Panc1 (cell line): Measurements from ENCODE around the gene NFATC2. TPM values are rescaled to one million over a fixed set of nuclear protein-coding genes. Genes with fewer than 3 reads are reported as not detected.

Experiments
- ATAC-seq: fragments of 200-7000 bp; cut with Tn5 transposase; 2 replicates; pipeline ENCODE4 v1.9.1; 2020; ENCODE audit warnings: mild to moderate bottlenecking, moderate library complexity
- BruUV-seq: library from RNA; stranded (reverse); fragments of 400-500 nt; replicated peaks from 2 replicates; lab custom pipeline; 2021; lab: Mats Ljungman, UMichigan
- CTCF ChIA-PET: fragments of 300-600 bp; sonication (Branson Sonifier 250); formaldehyde crosslinking; loops from one replicate; lab custom pipeline; 2022; ENCODE audit warnings: antibody characterized with exemption; lab: Charles Lee
- POLR2A ChIA-PET: fragments of 300-600 bp; sonication (Branson Sonifier 250); formaldehyde crosslinking; loops from one replicate; lab custom pipeline; 2022; ENCODE audit warnings: antibody characterized with exemption; lab: Charles Lee
- DNase-seq: peaks from one replicate; pipeline ENCODE4 v3.0.0-alpha.2; 2010; ENCODE audit warnings: low read depth, low spot score
- H3K27ac ChIP-seq: 2 replicates; pipeline ENCODE4 v1.5.1; 2011; ENCODE audit warnings: mild to moderate bottlenecking, low read length, inconsistent platforms
- H3K27me3 ChIP-seq: fragments of 200-500 bp; sonication (Bioruptor generic); 2 replicates; pipeline ENCODE4 v1.6.0; 2014; ENCODE audit warnings: low read length, inconsistent platforms; ENCODE audit not compliant: control insufficient read depth, insufficient read depth
- H3K36me3 ChIP-seq: fragments of 200-500 bp; sonication (Bioruptor generic); 2 replicates; pipeline ENCODE4 v1.5.1; 2014; ENCODE audit warnings: inconsistent platforms, mild to moderate bottlenecking, low read length, moderate library complexity; ENCODE audit not compliant: control insufficient read depth, insufficient read depth
- H3K4me1 ChIP-seq: 2 replicates; pipeline ENCODE4 v1.5.1; 2011; ENCODE audit warnings: inconsistent platforms, mild to moderate bottlenecking, low read length, moderate library complexity; ENCODE audit not compliant: control insufficient read depth, insufficient read depth
- H3K4me3 ChIP-seq, 2 experiments: 2 replicates each; pipeline ENCODE4 v1.5.1; 2011 to 2012; ENCODE audit warnings: low read depth in 2 of 2, low read length in 2 of 2, mild to moderate bottlenecking in 2 of 2, inconsistent platforms in 1 of 2, moderate library complexity in 1 of 2
- H3K9me3 ChIP-seq: fragments of 200-500 bp; sonication (Bioruptor generic); 2 replicates; pipeline ENCODE4 v1.5.1; 2014; ENCODE audit warnings: low read depth, mild to moderate bottlenecking, inconsistent platforms, low read length, moderate library complexity; ENCODE audit not compliant: control insufficient read depth, insufficient read depth
- CTCF ChIP-seq: fragments of 450-650 bp; IDR thresholded peaks from 2 replicates; pipeline ENCODE4 v1.5.1; 2017; ENCODE audit warnings: mild to moderate bottlenecking
- POLR2AphosphoS5 ChIP-seq: IDR thresholded peaks from 2 replicates; pipeline ENCODE4 v1.6.1; 2012; ENCODE audit warnings: mild to moderate bottlenecking, low read depth, low read length, moderate library complexity
- REST ChIP-seq, 2 experiments: IDR thresholded peaks; 2 replicates each; pipeline ENCODE4 v1.6.1; 2011 to 2012; ENCODE audit warnings: low read depth in 2 of 2, control low read depth in 1 of 2, low read length in 1 of 2, mild to moderate bottlenecking in 1 of 2, moderate library complexity in 1 of 2; ENCODE audit not compliant: insufficient read depth in 1 of 2
- SIN3A ChIP-seq: IDR thresholded peaks from 2 replicates; pipeline ENCODE4 v1.6.1; 2012; ENCODE audit warnings: low read depth, mild to moderate bottlenecking, low read length, moderate library complexity, borderline replicate concordance; ENCODE audit not compliant: insufficient read depth
- TCF7L2 ChIP-seq: IDR thresholded peaks from 2 replicates; pipeline ENCODE4 v1.6.1; 2011; ENCODE audit warnings: mild to moderate bottlenecking, low read depth, low read length, inconsistent platforms
- in situ Hi-C: cut with HindIII; loops from 2 replicates; pipeline ENCODE4 v1.10.0; 2016; ENCODE audit warnings: low sequenced_read_pairs, low pct_unique_long_range_greater_than_20kb
- intact Hi-C: fragments of 100-400 bp; cut with micrococcal nuclease; formaldehyde crosslinking; loops from one replicate; pipeline ENCODE4 v1.10.0; 2022; ENCODE audit not compliant: unreplicated experiment
- total RNA-seq: library from RNA; stranded (reverse); gene quantifications from one replicate; pipeline ENCODE4 v1.2.1, GENCODE V29; 2021; ENCODE audit not compliant: unreplicated experiment

The NFATC2 gene
- total RNA-seq, 1 experiment from 2014 or later: 10.6 TPM

GRCh38 chr20:51516855-51517254, 25.7 kb downstream of the NFATC2 start:
- no peak for DNase-seq
- H3K4me3 ChIP-seq: no peak overlapping the region

GRCh38 chr20:51514836-51515235, 27.7 kb downstream of the NFATC2 start:
- ATAC-seq: no peak
- no peak overlapping the region for H3K27ac ChIP-seq
- H3K4me3 ChIP-seq: no peak overlapping the region
- intact Hi-C loops: no loop called here
- TF ChIP-seq CTCF: no peak
- TF ChIP-seq TCF7L2: no peak
- TF ChIP-seq REST (IDR thresholded peaks at IDR 0.05; ENCODE audit: insufficient read depth in 1 of 2, low read depth in 2 of 2, low read length in 1 of 2): no peak
- no peak for TF ChIP-seq SIN3A
- no peak for TF ChIP-seq POLR2AphosphoS5
- BruUV-seq: no TSS peak
- no peaks in the 10 kb centered on the region for H3K9me3 ChIP-seq
- peaks cover 9% of the 10 kb centered on the region; the same call in 1 of the 2 replicates for H3K4me1 ChIP-seq
- DNase-seq: no peak
- H3K27me3 ChIP-seq: no peaks in the 10 kb centered on the region
- ChIA-PET POLR2A (no interaction called here), CTCF (no interaction called here)
- in situ Hi-C loops: no loop called here
- no peaks in the 10 kb centered on the region for H3K36me3 ChIP-seq

More at GRCh38 chr20:51516855-51517254, 25.7 kb downstream of the NFATC2 start:
- Histone ChIP-seq H3K9me3 (no peaks in the 10 kb centered on the region), H3K27me3 (no peaks in the 10 kb centered on the region), H3K36me3 (no peaks in the 10 kb centered on the region), H3K4me1 (peaks cover 4% of the 10 kb centered on the region; the same call in 1 of the 2 replicates), H3K27ac (no peak overlapping the region)
- no peak for ATAC-seq
- BruUV-seq: no TSS peak
- TF ChIP-seq SIN3A (no peak), REST (IDR thresholded peaks at IDR 0.05; ENCODE audit: insufficient read depth in 1 of 2, low read depth in 2 of 2, low read length in 1 of 2) (no peak), TCF7L2 (no peak), CTCF (no peak), POLR2AphosphoS5 (no peak)
- intact Hi-C loops (no loop called here), in situ Hi-C loops (no loop called here)
- POLR2A ChIA-PET: no interaction called here
- CTCF ChIA-PET: no interaction called here
